Vagina (tissue), 2 donors: Measurements from ENCODE around the gene STX3. TPM values are rescaled to one million over a fixed set of nuclear protein-coding genes. Genes with fewer than 3 reads are reported as not detected.
A peak's percentile ranks its signal among the peaks of the same experiment; 100 is the strongest.

Source experiments
- DNase-seq, 2 donors: peaks; one replicate each; pipeline ENCODE4 v3.0.0-alpha.2; 2017; ENCODE audit errors: extremely low spot score in 2 of 2
- H3K27ac ChIP-seq: fragments of 200-600 bp; sonication (generic); one replicate; pipeline ENCODE4 v1.5.1; 2019
- H3K27me3 ChIP-seq: fragments of 200-600 bp; sonication (generic); one replicate; pipeline ENCODE4 v1.5.1; 2019
- H3K36me3 ChIP-seq, 2 donors: fragments of 200-600 bp; sonication (generic); one replicate each; pipeline ENCODE4 v1.5.1; 2017 to 2019
- H3K4me1 ChIP-seq: fragments of 200-600 bp; sonication (generic); one replicate; pipeline ENCODE4 v1.5.1; 2019
- H3K4me3 ChIP-seq, 2 donors: fragments of 200-600 bp; sonication (generic); 1 replicate in 1 of 2; 2 replicates in 1 of 2; pipeline ENCODE4 v1.5.1; 2016 to 2019
- H3K9me3 ChIP-seq: fragments of 200-600 bp; sonication (generic); one replicate; pipeline ENCODE4 v1.5.1; 2019
- CTCF ChIP-seq, 3 experiments: fragments of 450-650 bp in 2 of 3; fragments of 200-600 bp in 1 of 3; sonication (generic) in 1 of 3; IDR thresholded peaks; one replicate each; pipeline ENCODE4 v1.5.1; 2017 to 2019; ENCODE audit warnings: antibody characterized with exemption in 3 of 3, mild to moderate bottlenecking in 2 of 3, moderate library complexity in 2 of 3
- POLR2A ChIP-seq, 2 donors: fragments of 450-650 bp; IDR thresholded peaks; one replicate each; pipeline ENCODE4 v1.6.1; 2017; ENCODE audit warnings: antibody characterized with exemption in 2 of 2, mild to moderate bottlenecking in 2 of 2, moderate library complexity in 2 of 2
- POLR2AphosphoS5 ChIP-seq, 2 donors: sonication (generic); formaldehyde crosslinking; IDR thresholded peaks; one replicate each; pipeline ENCODE4 v1.9.0; 2017; ENCODE audit warnings: antibody characterized with exemption in 2 of 2, mild to moderate bottlenecking in 2 of 2, low read depth in 1 of 2; ENCODE audit not compliant: insufficient read depth in 1 of 2
- intact Hi-C: fragments of 100-400 bp; cut with DNase I; formaldehyde crosslinking; loops from one replicate; pipeline ENCODE4 v1.15.1; 2023
- total RNA-seq: library from RNA; depleted of rRNA; stranded (reverse); fragments of >200 nt; gene quantifications from one replicate; pipeline ENCODE4 v1.2.3, GENCODE V29; 2016

Gene STX3
- total RNA-seq, 1 donor from 2014 or later, result 39.8 TPM

DNA sequence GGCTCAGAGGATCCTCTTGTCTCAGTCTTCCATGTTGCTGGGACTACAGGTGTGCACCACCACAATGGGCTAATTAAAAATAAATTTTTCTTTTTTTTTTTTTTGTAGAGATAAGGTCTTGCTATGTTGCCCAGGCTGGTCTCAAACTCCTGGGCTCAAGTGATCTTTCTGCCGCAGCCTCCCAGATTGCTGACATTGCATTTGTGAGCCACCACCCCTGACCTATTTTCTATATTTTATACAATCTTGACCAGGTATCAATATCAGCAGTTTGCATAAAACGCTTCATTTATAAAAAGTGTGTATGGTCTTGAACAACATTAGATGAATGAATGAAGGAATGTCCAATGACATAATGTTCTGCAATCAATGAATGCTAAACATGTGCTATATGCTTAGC is 9.1 kb upstream of the STX3 start:
- H3K4me1 ChIP-seq, result no peaks in the 10 kb centered on the region
- no peak overlapping the region for H3K27ac ChIP-seq
- no peaks in the 10 kb centered on the region for H3K36me3 ChIP-seq
- no peaks in the 10 kb centered on the region for H3K27me3 ChIP-seq
- H3K9me3 ChIP-seq, result no peaks in the 10 kb centered on the region
- H3K4me3 ChIP-seq, result no peak overlapping the region
- no peak for DNase-seq
- intact Hi-C loops, result no loop called here
- TF ChIP-seq POLR2A (IDR thresholded peaks at IDR 0.05) (no peak), POLR2AphosphoS5 (IDR thresholded peaks at IDR 0.05; ENCODE audit: insufficient read depth in 1 of 2, low read depth in 1 of 2) (no peak)

DNA sequence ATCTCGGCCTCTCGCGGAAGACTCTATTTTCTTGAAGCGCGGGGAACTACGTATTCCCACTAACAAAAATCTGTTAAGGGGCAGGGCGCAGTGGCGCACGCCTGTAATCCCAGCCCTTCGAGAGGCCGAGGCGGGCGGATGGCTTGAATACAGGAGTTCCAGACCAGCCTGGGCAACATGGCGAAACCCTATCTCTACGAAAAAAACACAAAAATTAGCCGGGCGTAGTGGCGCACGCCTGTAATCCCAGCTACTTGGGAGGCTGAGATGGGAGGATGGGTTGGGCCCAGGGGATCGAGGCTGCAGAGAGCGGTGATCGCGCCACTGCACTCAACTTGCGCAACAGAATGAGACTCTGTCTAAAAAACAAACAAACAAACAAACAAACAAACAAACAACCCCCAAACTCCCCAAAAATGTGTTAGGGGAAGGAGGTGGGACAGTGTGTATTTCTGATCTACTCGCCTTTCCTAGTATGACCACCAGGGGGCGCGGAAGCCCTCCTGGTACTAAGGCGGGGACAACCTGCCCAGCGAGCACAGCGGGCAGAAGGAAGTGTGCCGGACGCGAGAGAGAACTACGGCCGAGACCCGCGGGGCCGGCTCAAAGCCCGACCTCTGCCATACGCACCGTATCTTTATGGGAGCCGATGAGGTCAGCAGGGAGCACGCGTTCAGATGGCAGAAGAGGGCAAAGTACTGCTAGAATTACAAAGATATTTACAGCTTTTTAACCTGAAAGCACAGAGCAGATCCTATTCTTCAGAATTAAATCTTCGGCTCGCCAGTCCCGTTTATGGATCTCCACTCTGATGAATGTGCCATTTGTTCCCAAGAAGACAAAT is 1.3 kb upstream of the STX3 start:
- H3K27ac ChIP-seq, result peak overlapping the region; percentile 100
- intact Hi-C loops, result loop anchor here (2.0 kb wide), 1 partner anchor 49 kb away; no protein-coding TSS in a partner anchor

GRCh38 chr11:59754494-59754858 is 700 bp upstream of the STX3 start:
- H3K4me1 ChIP-seq, result peaks cover 28% of the 10 kb centered on the region
- peak overlapping the region; percentile 100 for H3K27ac ChIP-seq
- no peaks in the 10 kb centered on the region for H3K27me3 ChIP-seq
- no peak for DNase-seq
- H3K9me3 ChIP-seq, result no peaks in the 10 kb centered on the region
- H3K36me3 ChIP-seq, result no peaks in the 10 kb centered on the region
- peak overlapping the region; percentile 60 to 97 for H3K4me3 ChIP-seq
- intact Hi-C loops, result loop anchor here (2.0 kb wide), 1 partner anchor 48 kb away; no protein-coding TSS in a partner anchor
- TF ChIP-seq POLR2A (IDR thresholded peaks at IDR 0.05) (no peak), CTCF (IDR thresholded peaks at IDR 0.05) (no peak), POLR2AphosphoS5 (IDR thresholded peaks at IDR 0.05; ENCODE audit: insufficient read depth in 1 of 2, low read depth in 1 of 2) (no peak)

More for the DNA sequence above, 1.3 kb upstream of the STX3 start:
- no peak for DNase-seq
- no peaks in the 10 kb centered on the region for H3K36me3 ChIP-seq
- peak overlapping the region; percentile 60 to 97 for H3K4me3 ChIP-seq
- H3K9me3 ChIP-seq, result no peaks in the 10 kb centered on the region
- H3K27me3 ChIP-seq, result no peaks in the 10 kb centered on the region
- H3K4me1 ChIP-seq, result peaks cover 28% of the 10 kb centered on the region
- TF ChIP-seq CTCF (IDR thresholded peaks at IDR 0.05), result peak; percentile 93 to 95 (median 94)
- peak; percentile 53 to 70 for TF ChIP-seq POLR2AphosphoS5 (IDR thresholded peaks at IDR 0.05; ENCODE audit: insufficient read depth in 1 of 2, low read depth in 1 of 2)
- no peak for TF ChIP-seq POLR2A (IDR thresholded peaks at IDR 0.05)

- no peaks in the 10 kb centered on the region for H3K9me3 ChIP-seq
- no peak for TF ChIP-seq POLR2A (IDR thresholded peaks at IDR 0.05)
- TF ChIP-seq CTCF (IDR thresholded peaks at IDR 0.05), result no peak
- TF ChIP-seq POLR2AphosphoS5 (IDR thresholded peaks at IDR 0.05; ENCODE audit: insufficient read depth in 1 of 2, low read depth in 1 of 2), result peak in 1 of 2 donors; percentile 81
- peak in 1 of 2 donors; percentile 92 for DNase-seq
- H3K36me3 ChIP-seq, result no peaks in the 10 kb centered on the region
- H3K4me1 ChIP-seq, result peaks cover 28% of the 10 kb centered on the region
- intact Hi-C loops, result loop anchor here (2.0 kb wide), 1 partner anchor 47 kb away; no protein-coding TSS in a partner anchor
- H3K27ac ChIP-seq, result peak overlapping the region; percentile 100
- no peaks in the 10 kb centered on the region for H3K27me3 ChIP-seq
- H3K4me3 ChIP-seq, result peak overlapping the region; percentile 60 to 97
These were observed 753 bp downstream of the STX3 start for GRCh38 chr11:59755701-59756557.

DNA sequence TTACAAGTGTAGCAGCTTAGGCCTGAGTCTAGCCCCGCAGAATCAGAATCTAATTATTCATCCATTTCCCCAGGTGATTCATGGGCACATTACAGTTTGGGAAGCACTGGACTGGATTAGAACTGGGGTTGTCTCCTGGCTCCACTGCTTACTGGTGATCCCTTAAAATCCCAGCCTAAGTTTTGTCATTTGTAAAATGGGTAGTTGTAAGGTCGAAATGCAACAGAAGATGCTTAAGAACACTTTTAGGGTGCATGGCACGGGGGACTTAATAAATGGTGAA is 1.3 kb downstream of the STX3 start:
- H3K9me3 ChIP-seq, result no peaks in the 10 kb centered on the region
- H3K27ac ChIP-seq, result peak overlapping the region; percentile 100
- H3K4me3 ChIP-seq, result peak overlapping the region in 1 of 2 donors; percentile 97
- no peaks in the 10 kb centered on the region for H3K36me3 ChIP-seq
- H3K4me1 ChIP-seq, result peaks cover 28% of the 10 kb centered on the region
- DNase-seq, result no peak
- no peak for TF ChIP-seq CTCF (IDR thresholded peaks at IDR 0.05)
- no peak for TF ChIP-seq POLR2A (IDR thresholded peaks at IDR 0.05)
- no peak for TF ChIP-seq POLR2AphosphoS5 (IDR thresholded peaks at IDR 0.05; ENCODE audit: insufficient read depth in 1 of 2, low read depth in 1 of 2)
- intact Hi-C loops, result no loop called here
- H3K27me3 ChIP-seq, result no peaks in the 10 kb centered on the region
